IMR-90 (cell line): Measurements from ENCODE around the gene HDDC2. TPM values are rescaled to one million over a fixed set of nuclear protein-coding genes. Genes with fewer than 3 reads are reported as not detected.

Experiments
- ATAC-seq: fragments of 200-7000 bp; cut with Tn5 transposase; 2 replicates; pipeline ENCODE4 v1.9.1; 2020; ENCODE audit warnings: low read depth, mild to moderate bottlenecking, moderate library complexity
- BruUV-seq: library from RNA; stranded (reverse); fragments of 400-500 nt; replicated peaks from 2 replicates; lab custom pipeline; 2021; lab: Mats Ljungman, UMichigan
- CTCF ChIA-PET: fragments of 300-600 bp; formaldehyde crosslinking; extraction: SDS; loops from one replicate; lab custom pipeline; 2021; ENCODE audit warnings: antibody characterized with exemption; lab: Yijun Ruan, JAX
- POLR2A ChIA-PET: fragments of 300-600 bp; sonication (Branson Sonifier 250); formaldehyde crosslinking; loops from one replicate; lab custom pipeline; 2022; ENCODE audit warnings: antibody characterized with exemption; ENCODE audit not compliant: unreplicated experiment; lab: Charles Lee
- DNase-seq: peaks from one replicate; pipeline ENCODE4 v3.0.0; 2013
- H2AFZ ChIP-seq: replicated peaks from 2 replicates; pipeline ENCODE3; 2013; ENCODE audit warnings: low read length, mild to moderate bottlenecking; ENCODE audit not compliant: poor library complexity
- H2AK5ac ChIP-seq: 2 replicates; pipeline ENCODE4 v1.6.1; 2013; ENCODE audit warnings: low read depth, low read length, inconsistent platforms
- H2AK9ac ChIP-seq: replicated peaks from 2 replicates; pipeline ENCODE3; 2013; ENCODE audit warnings: mild to moderate bottlenecking, low read depth, low read length, moderate library complexity; ENCODE audit not compliant: poor library complexity
- H2BK120ac ChIP-seq: 2 replicates; pipeline ENCODE4 v1.6.1; 2013; ENCODE audit warnings: low read depth, low read length, inconsistent platforms
- H2BK15ac ChIP-seq: 3 replicates; pipeline ENCODE4 v1.6.1; 2013; ENCODE audit warnings: low read depth, low read length, inconsistent platforms
- H2BK20ac ChIP-seq: 2 replicates; pipeline ENCODE4 v1.6.1; 2013; ENCODE audit warnings: low read depth, mild to moderate bottlenecking, inconsistent platforms, low read length, moderate library complexity
- H2BK5ac ChIP-seq: 2 replicates; pipeline ENCODE4 v1.6.1; 2013; ENCODE audit warnings: mild to moderate bottlenecking, low read depth, low read length, inconsistent platforms; ENCODE audit not compliant: poor library complexity, severe bottlenecking
- H3K14ac ChIP-seq: replicated peaks from 2 replicates; pipeline ENCODE4 v1.6.1; 2013; ENCODE audit warnings: low read depth, low read length, inconsistent platforms
- H3K18ac ChIP-seq: 2 replicates; pipeline ENCODE4 v1.6.1; 2013; ENCODE audit warnings: low read depth, low read length, control low read depth
- H3K23ac ChIP-seq: 2 replicates; pipeline ENCODE4 v1.6.1; 2013; ENCODE audit warnings: low read depth, low read length, inconsistent platforms
- H3K27ac ChIP-seq: 2 replicates; pipeline ENCODE4 v1.5.1; 2013; ENCODE audit warnings: mild to moderate bottlenecking, control low read depth, low read length; ENCODE audit not compliant: insufficient read depth
- H3K27me3 ChIP-seq: 2 replicates; pipeline ENCODE4 v1.6.1; 2013; ENCODE audit warnings: low read length; ENCODE audit not compliant: control insufficient read depth, insufficient read depth
- H3K36me3 ChIP-seq: 2 replicates; pipeline ENCODE4 v1.6.1; 2013; ENCODE audit warnings: low read length, mixed read lengths; ENCODE audit not compliant: control insufficient read depth, insufficient read depth
- H3K4ac ChIP-seq: 2 replicates; pipeline ENCODE4 v1.6.1; 2013; ENCODE audit warnings: low read depth, low read length, inconsistent platforms
- H3K4me1 ChIP-seq: 2 replicates; pipeline ENCODE4 v1.6.1; 2013; ENCODE audit warnings: low read length, mixed read lengths; ENCODE audit not compliant: control insufficient read depth, insufficient read depth
- H3K4me2 ChIP-seq: 2 replicates; pipeline ENCODE4 v1.6.1; 2013; ENCODE audit warnings: low read depth, mild to moderate bottlenecking, control low read depth, low read length, moderate library complexity
- H3K4me3 ChIP-seq: 2 replicates; pipeline ENCODE4 v1.5.1; 2013; ENCODE audit warnings: low read depth, mild to moderate bottlenecking, control low read depth, low read length, moderate library complexity; ENCODE audit not compliant: insufficient read depth
- H3K56ac ChIP-seq: 2 replicates; pipeline ENCODE4 v1.6.1; 2013; ENCODE audit warnings: low read length, inconsistent platforms; ENCODE audit not compliant: insufficient read depth; ENCODE audit errors: extremely low read depth
- H3K79me1 ChIP-seq, 2 experiments: 2 replicates each; pipeline ENCODE4 v1.6.1; 2013; ENCODE audit warnings: low read length in 2 of 2, inconsistent platforms in 1 of 2, low read depth in 1 of 2
- H3K9ac ChIP-seq: 2 replicates; pipeline ENCODE4 v1.6.1; 2013; ENCODE audit warnings: low read depth, low read length, control low read depth
- H3K9me1 ChIP-seq: 2 replicates; pipeline ENCODE4 v1.6.1; 2013; ENCODE audit warnings: low read length, inconsistent platforms; ENCODE audit not compliant: insufficient read depth
- H3K9me3 ChIP-seq: 2 replicates; pipeline ENCODE4 v1.6.1; 2013; ENCODE audit warnings: low read length; ENCODE audit not compliant: control insufficient read depth, insufficient read depth
- H4K20me1 ChIP-seq: 2 replicates; pipeline ENCODE4 v1.6.1; 2013; ENCODE audit warnings: low read length, inconsistent platforms; ENCODE audit not compliant: insufficient read depth
- H4K5ac ChIP-seq: 2 replicates; pipeline ENCODE4 v1.6.1; 2013; ENCODE audit warnings: mild to moderate bottlenecking, low read depth, low read length, control low read depth
- H4K8ac ChIP-seq, 2 experiments: 2 replicates each; pipeline ENCODE4 v1.6.1; 2013; ENCODE audit warnings: low read depth in 2 of 2, low read length in 2 of 2, control low read depth in 1 of 2, inconsistent platforms in 1 of 2
- H4K91ac ChIP-seq: 2 replicates; pipeline ENCODE4 v1.6.1; 2013; ENCODE audit warnings: low read depth, low read length, inconsistent platforms; ENCODE audit not compliant: insufficient read depth
- BHLHE40 ChIP-seq: fragments of 150-350 bp; IDR thresholded peaks from 2 replicates; pipeline ENCODE4 v1.6.1; 2016; ENCODE audit warnings: mild to moderate bottlenecking, low read depth, low read length
- CEBPB ChIP-seq: IDR thresholded peaks from 2 replicates; pipeline ENCODE4 v1.6.1; 2012; ENCODE audit warnings: low read depth, low read length, improper control_type of control experiment
- CHD1 ChIP-seq: IDR thresholded peaks from 2 replicates; pipeline ENCODE4 v1.6.1; 2012; ENCODE audit warnings: low read depth, low read length, improper control_type of control experiment
- FOS ChIP-seq: fragments of 150-350 bp; IDR thresholded peaks from 2 replicates; pipeline ENCODE4 v1.6.1; 2016; ENCODE audit warnings: low read depth, low read length
- MAZ ChIP-seq: IDR thresholded peaks from 2 replicates; pipeline ENCODE4 v1.6.1; 2012; ENCODE audit warnings: low read depth, mild to moderate bottlenecking, low read length, improper control_type of control experiment, moderate library complexity, borderline replicate concordance
- POLR2A ChIP-seq: IDR thresholded peaks from 2 replicates; pipeline ENCODE4 v1.6.1; 2012; ENCODE audit warnings: mild to moderate bottlenecking, low read depth, low read length
- RAD21 ChIP-seq: IDR thresholded peaks from 2 replicates; pipeline ENCODE4 v1.6.1; 2012; ENCODE audit warnings: low read length, improper control_type of control experiment
- RCOR1 ChIP-seq: IDR thresholded peaks from 2 replicates; pipeline ENCODE4 v1.6.1; 2012; ENCODE audit warnings: mild to moderate bottlenecking, low read length, improper control_type of control experiment; ENCODE audit not compliant: insufficient replicate concordance
- SMC3 ChIP-seq: fragments of 150-350 bp; IDR thresholded peaks from 2 replicates; pipeline ENCODE4 v1.6.1; 2016; ENCODE audit warnings: low read depth, mild to moderate bottlenecking, antibody characterized with exemption, low read length, moderate library complexity
- WGBS, 2 experiments: methylation state at CpG; one replicate each; pipeline versions ENCODE4 v1.1.5 to v1.1.7; 2013; ENCODE audit warnings: missing lambda C conversion rate in 2 of 2; ENCODE audit not compliant: insufficient read length in 1 of 2; ENCODE audit errors: extremely low coverage in 2 of 2; 5-methylcytosine and 5-hydroxymethylcytosine counted together
- dilution Hi-C: fragments of 300-500 bp; cut with HindIII; formaldehyde crosslinking; loops from one replicate; pipeline ENCODE4 v1.14.3; 2018; ENCODE audit warnings: low sequenced_read_pairs; ENCODE audit not compliant: unreplicated experiment
- in situ Hi-C: fragments of 300-500 bp; cut with MboI; formaldehyde crosslinking; loops from 3 replicates; pipeline ENCODE4 v1.14.3; 2019; ENCODE audit warnings: low sequenced_read_pairs, inconsistent platforms, mixed read lengths
- intact Hi-C: fragments of 100-400 bp; cut with micrococcal nuclease; formaldehyde crosslinking; loops from 2 replicates; pipeline ENCODE4 v1.10.0; 2022
- polyA plus RNA-seq, 3 experiments: library from polyadenylated mRNA; depleted of rRNA; stranded (reverse); fragments of >200 nt; gene quantifications; 2 replicates each; pipeline ENCODE4 v1.2.3, GENCODE V29; 2012; ENCODE audit warnings: low replicate concordance in 1 of 3
- total RNA-seq: library from RNA; depleted of rRNA; stranded (reverse); fragments of >200 nt; gene quantifications from 2 replicates; pipeline ENCODE4 v1.2.3, GENCODE V29; 2012
- TF ChIP-seq, protein P1 (sequence below): conservative IDR thresholded peaks from 2 replicates; pipeline ENCODE4 v1.5.1; 2012; ENCODE audit warnings: mild to moderate bottlenecking, low read depth, low read length, improper control_type of control experiment

The HDDC2 gene
- total and polyA plus RNA-seq, 2 of the 4 experiments (the other 2 are of a cell fraction) = 40.9 to 68.6 TPM

- POLR2A ChIA-PET = no interaction called here
- Histone ChIP-seq H3K4ac (no peak overlapping the region), H3K18ac (no peak overlapping the region), H3K27me3 (peaks cover 11% of the 10 kb centered on the region), H3K4me3 (no peak overlapping the region), H3K27ac (no peak overlapping the region), H2BK5ac (no peak overlapping the region), H3K9me1 (no peaks in the 10 kb centered on the region), H2BK20ac (no peak overlapping the region), H3K79me1 (no peaks in the 10 kb centered on the region), H2AK5ac (no peak overlapping the region), H3K23ac (no peak overlapping the region), H3K9ac (no peak overlapping the region), H2AK9ac (no peak overlapping the region), H2BK15ac (no peak overlapping the region), H3K56ac (no peak overlapping the region), H3K4me1 (no peaks in the 10 kb centered on the region), H4K5ac (no peak overlapping the region), H4K20me1 (no peaks in the 10 kb centered on the region), H4K8ac (no peak overlapping the region), H4K91ac (no peak overlapping the region), H3K4me2 (no peak overlapping the region), H2AFZ (no peak overlapping the region), H3K14ac (no peak overlapping the region), H2BK120ac (no peak overlapping the region), H3K36me3 (no peaks in the 10 kb centered on the region), H3K9me3 (no peaks in the 10 kb centered on the region)
- DNase-seq = no peak
- TF ChIP-seq SMC3 (no peak), RAD21 (no peak), CEBPB (no peak), POLR2A (no peak), BHLHE40 (no peak), CHD1 (no peak), FOS (no peak), MAZ (no peak), RCOR1 (no peak)
- TF ChIP-seq, protein P1, sequence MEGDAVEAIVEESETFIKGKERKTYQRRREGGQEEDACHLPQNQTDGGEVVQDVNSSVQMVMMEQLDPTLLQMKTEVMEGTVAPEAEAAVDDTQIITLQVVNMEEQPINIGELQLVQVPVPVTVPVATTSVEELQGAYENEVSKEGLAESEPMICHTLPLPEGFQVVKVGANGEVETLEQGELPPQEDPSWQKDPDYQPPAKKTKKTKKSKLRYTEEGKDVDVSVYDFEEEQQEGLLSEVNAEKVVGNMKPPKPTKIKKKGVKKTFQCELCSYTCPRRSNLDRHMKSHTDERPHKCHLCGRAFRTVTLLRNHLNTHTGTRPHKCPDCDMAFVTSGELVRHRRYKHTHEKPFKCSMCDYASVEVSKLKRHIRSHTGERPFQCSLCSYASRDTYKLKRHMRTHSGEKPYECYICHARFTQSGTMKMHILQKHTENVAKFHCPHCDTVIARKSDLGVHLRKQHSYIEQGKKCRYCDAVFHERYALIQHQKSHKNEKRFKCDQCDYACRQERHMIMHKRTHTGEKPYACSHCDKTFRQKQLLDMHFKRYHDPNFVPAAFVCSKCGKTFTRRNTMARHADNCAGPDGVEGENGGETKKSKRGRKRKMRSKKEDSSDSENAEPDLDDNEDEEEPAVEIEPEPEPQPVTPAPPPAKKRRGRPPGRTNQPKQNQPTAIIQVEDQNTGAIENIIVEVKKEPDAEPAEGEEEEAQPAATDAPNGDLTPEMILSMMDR = no peak
- no TSS peak for BruUV-seq
- dilution Hi-C loops (no loop called here), intact Hi-C loops (loop anchor here (10.0 kb wide), 1 partner anchor 1809 kb away; no protein-coding TSS in a partner anchor), in situ Hi-C loops (loop anchor here (10.0 kb wide), 1 partner anchor 659 kb away; no protein-coding TSS in a partner anchor)
- no peak for ATAC-seq
- CTCF ChIA-PET = interaction anchor here (0.5 kb wide), 1 partner anchor 93 kb away, joined by 3 read pairs; no protein-coding TSS in a partner anchor
- WGBS, 2 experiments = no CpG with 5 or more reads among the region's 5 CpGs
These were observed 13.8 kb upstream of the HDDC2 start for GRCh38 chr6:125315548-125315947.
